HEK293 (cell line): ENCODE data around the gene HDHD2.

ENCODE experiments used
- CTCF ChIP-seq: fragments of 450-650 bp; formaldehyde crosslinking; IDR thresholded peaks from 2 replicates; pipeline ENCODE4 v1.5.1; 2016; ENCODE audit warnings: missing biosample characterization, missing genetic modification characterization
- REST ChIP-seq: fragments of 450-650 bp; formaldehyde crosslinking; IDR thresholded peaks from 2 replicates; pipeline ENCODE4 v1.5.1; 2016; ENCODE audit warnings: missing biosample characterization, missing genetic modification characterization
- ZNF148 ChIP-seq: fragments of 450-650 bp; formaldehyde crosslinking; IDR thresholded peaks from 2 replicates; pipeline ENCODE4 v1.5.0; 2017; ENCODE audit warnings: missing biosample characterization, missing genetic modification characterization, borderline replicate concordance
- ZNF274 ChIP-seq, 2 experiments: fragments of 200-500 bp in 1 of 2; fragments of 450-650 bp in 1 of 2; sonication (Bioruptor generic) in 1 of 2; formaldehyde crosslinking in 1 of 2; IDR thresholded peaks; 2 replicates each; pipeline versions ENCODE4 v1.5.1 to v1.6.1; 2014 to 2016; ENCODE audit warnings: borderline replicate concordance in 1 of 2, inconsistent platforms in 1 of 2, low read length in 1 of 2, missing biosample characterization in 1 of 2, missing genetic modification characterization in 1 of 2
- ZNF404 ChIP-seq: fragments of 450-650 bp; formaldehyde crosslinking; IDR thresholded peaks from 2 replicates; pipeline ENCODE4 v1.5.1; 2017; ENCODE audit warnings: missing biosample characterization, missing genetic modification characterization
- ZNF704 ChIP-seq: fragments of 450-650 bp; formaldehyde crosslinking; IDR thresholded peaks from 2 replicates; pipeline ENCODE4 v1.5.1; 2016; ENCODE audit warnings: missing biosample characterization, missing genetic modification characterization
- TF ChIP-seq, protein P1 (sequence below): fragments of 450-650 bp; formaldehyde crosslinking; IDR thresholded peaks from 2 replicates; pipeline ENCODE4 v1.5.1; 2016; ENCODE audit warnings: missing biosample characterization, missing genetic modification characterization, borderline replicate concordance

- TF ChIP-seq ZNF274 (IDR thresholded peaks at IDR 0.05; ENCODE audit: low read length) (no peak), ZNF274 (tag by site-specific recombination; IDR thresholded peaks at IDR 0.05; ENCODE audit: borderline replicate concordance) (no peak), ZNF404 (tag by site-specific recombination) (no peak), CTCF (tag by site-specific recombination) (no peak), ZNF148 (no peak), REST (tag by site-specific recombination) (no peak), ZNF704 (tag by site-specific recombination) (no peak)
- TF ChIP-seq, protein P1, sequence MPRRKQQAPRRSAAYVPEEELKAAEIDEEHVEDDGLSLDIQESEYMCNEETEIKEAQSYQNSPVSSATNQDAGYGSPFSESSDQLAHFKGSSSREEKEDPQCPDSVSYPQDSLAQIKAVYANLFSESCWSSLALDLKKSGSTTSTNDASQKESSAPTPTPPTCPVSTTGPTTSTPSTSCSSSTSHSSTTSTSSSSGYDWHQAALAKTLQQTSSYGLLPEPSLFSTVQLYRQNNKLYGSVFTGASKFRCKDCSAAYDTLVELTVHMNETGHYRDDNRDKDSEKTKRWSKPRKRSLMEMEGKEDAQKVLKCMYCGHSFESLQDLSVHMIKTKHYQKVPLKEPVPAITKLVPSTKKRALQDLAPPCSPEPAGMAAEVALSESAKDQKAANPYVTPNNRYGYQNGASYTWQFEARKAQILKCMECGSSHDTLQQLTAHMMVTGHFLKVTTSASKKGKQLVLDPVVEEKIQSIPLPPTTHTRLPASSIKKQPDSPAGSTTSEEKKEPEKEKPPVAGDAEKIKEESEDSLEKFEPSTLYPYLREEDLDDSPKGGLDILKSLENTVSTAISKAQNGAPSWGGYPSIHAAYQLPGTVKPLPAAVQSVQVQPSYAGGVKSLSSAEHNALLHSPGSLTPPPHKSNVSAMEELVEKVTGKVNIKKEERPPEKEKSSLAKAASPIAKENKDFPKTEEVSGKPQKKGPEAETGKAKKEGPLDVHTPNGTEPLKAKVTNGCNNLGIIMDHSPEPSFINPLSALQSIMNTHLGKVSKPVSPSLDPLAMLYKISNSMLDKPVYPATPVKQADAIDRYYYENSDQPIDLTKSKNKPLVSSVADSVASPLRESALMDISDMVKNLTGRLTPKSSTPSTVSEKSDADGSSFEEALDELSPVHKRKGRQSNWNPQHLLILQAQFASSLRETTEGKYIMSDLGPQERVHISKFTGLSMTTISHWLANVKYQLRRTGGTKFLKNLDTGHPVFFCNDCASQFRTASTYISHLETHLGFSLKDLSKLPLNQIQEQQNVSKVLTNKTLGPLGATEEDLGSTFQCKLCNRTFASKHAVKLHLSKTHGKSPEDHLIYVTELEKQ (tag by site-specific recombination), result no peak
Measured at GRCh38 chr18:47163241-47163640, 12.9 kb upstream of the HDHD2 start.
